HepG2 (cell line): ENCODE results near the gene CDK11A. TPM values are rescaled to one million over a fixed set of nuclear protein-coding genes. Genes with fewer than 3 reads are reported as not detected.
A peak's percentile ranks its signal among the peaks of the same experiment; 100 is the strongest.

ENCODE experiments used
- CTCF ChIP-seq: sonication (generic); formaldehyde crosslinking; IDR thresholded peaks from 2 replicates; pipeline ENCODE4 v1.5.0; 2020; ENCODE audit warnings: mild to moderate bottlenecking, missing genetic modification reagents, moderate library complexity
- FOXJ3 ChIP-seq: sonication (generic); formaldehyde crosslinking; IDR thresholded peaks from 2 replicates; pipeline ENCODE4 v1.4.0; 2020; ENCODE audit warnings: missing genetic modification reagents, mild to moderate bottlenecking, borderline replicate concordance
- ZNF687 ChIP-seq: sonication (generic); formaldehyde crosslinking; IDR thresholded peaks from 2 replicates; pipeline ENCODE4 v1.5.1; 2020; ENCODE audit warnings: mild to moderate bottlenecking, missing genetic modification reagents, moderate library complexity
- polyA plus RNA-seq, 8 experiments: library from polyadenylated mRNA; depleted of rRNA in 3 of 8; stranded (reverse) in 7 of 8; unstranded in 1 of 8; fragments of >200 nt; fragmentation: Illumina TruSeq in 4 of 8; extraction: Trizol in 4 of 8; gene quantifications; 2 replicates each; pipeline versions ENCODE4 v1.2.1 to v1.2.3, GENCODE V29; 2011 to 2016; ENCODE audit warnings: low read depth in 4 of 8, missing spikeins in 1 of 8, mixed read lengths in 1 of 8; ENCODE audit not compliant: insufficient read depth in 1 of 8
- total RNA-seq, 5 experiments: library from RNA; depleted of rRNA; stranded (reverse); fragments of >200 nt; fragmentation: Illumina TruSeq; extraction: Trizol; gene quantifications; 2 replicates each; pipeline ENCODE4 v1.2.3, GENCODE V29; 2016; ENCODE audit warnings: low read depth in 1 of 5
- TF ChIP-seq, protein P1 (sequence below): IDR thresholded peaks from 2 replicates; pipeline ENCODE4 v1.6.1; 2016; ENCODE audit warnings: missing biosample characterization, missing genetic modification reagents, low read depth

CDK11A gene
- total and polyA plus RNA-seq, 2 of the 13 experiments (the other 11 are each of a cell fraction or from before 2014, with no cell fraction given): 11.2 to 17.9 TPM

- TF ChIP-seq, protein P1, sequence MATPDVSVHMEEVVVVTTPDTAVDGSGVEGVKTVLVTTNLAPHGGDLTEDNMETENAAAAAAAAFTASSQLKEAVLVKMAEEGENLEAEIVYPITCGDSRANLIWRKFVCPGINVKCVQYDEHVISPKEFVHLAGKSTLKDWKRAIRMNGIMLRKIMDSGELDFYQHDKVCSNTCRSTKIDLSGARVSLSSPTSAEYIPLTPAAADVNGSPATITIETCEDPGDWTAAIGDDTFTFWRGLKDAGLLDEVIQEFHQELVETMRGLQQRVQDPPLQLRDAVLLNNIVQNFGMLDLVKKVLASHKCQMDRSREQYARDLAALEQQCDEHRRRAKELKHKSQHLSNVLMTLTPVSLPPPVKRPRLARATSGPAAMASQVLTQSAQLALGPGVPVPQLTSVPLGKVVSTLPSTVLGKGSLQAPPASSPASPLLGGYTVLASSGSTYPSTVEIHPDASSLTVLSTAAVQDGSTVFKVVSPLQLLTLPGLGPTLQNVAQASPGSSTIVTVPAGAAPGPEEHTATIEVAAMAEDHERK: no peak
- 0 out of 2 replicates have a peak, but pooled peaks have one; percentile 25 for TF ChIP-seq ZNF687
- no peak for TF ChIP-seq FOXJ3 (CRISPR knock-in tag)
- TF ChIP-seq CTCF (CRISPR knock-in tag): peak; percentile 40
- TF ChIP-seq, all 625 proteins: peak for 5
Observed at GRCh38 chr1:1763657-1764621, 39.8 kb upstream of the CDK11A start (continued).
